Left renal pelvis (tissue), 4 donors: ENCODE results near the gene MAPT. TPM values are rescaled to one million over a fixed set of nuclear protein-coding genes. Genes with fewer than 3 reads are reported as not detected.

Source experiments
- DNase-seq, 4 donors: peaks; one replicate each; pipeline ENCODE4 v3.0.0-alpha.2; 2013; ENCODE audit warnings: low read depth in 4 of 4, low spot score in 3 of 4
- polyA plus RNA-seq, 4 donors: library from polyadenylated mRNA; unstranded; fragments of 120-200 nt; gene quantifications; one replicate each; pipeline ENCODE4 v1.2.1, GENCODE V29; 2013; ENCODE audit not compliant: insufficient read length in 4 of 4

The MAPT gene
- polyA plus RNA-seq, 4 donors, result 7.2 to 11.2 (median 8.2) TPM

- no peak for DNase-seq
Observed at GRCh38 chr17:45985447-45985846, 91.1 kb downstream of the MAPT start.

GRCh38 chr17:45986056-45986455, 91.7 kb downstream of the MAPT start:
- DNase-seq, result no peak

DNA sequence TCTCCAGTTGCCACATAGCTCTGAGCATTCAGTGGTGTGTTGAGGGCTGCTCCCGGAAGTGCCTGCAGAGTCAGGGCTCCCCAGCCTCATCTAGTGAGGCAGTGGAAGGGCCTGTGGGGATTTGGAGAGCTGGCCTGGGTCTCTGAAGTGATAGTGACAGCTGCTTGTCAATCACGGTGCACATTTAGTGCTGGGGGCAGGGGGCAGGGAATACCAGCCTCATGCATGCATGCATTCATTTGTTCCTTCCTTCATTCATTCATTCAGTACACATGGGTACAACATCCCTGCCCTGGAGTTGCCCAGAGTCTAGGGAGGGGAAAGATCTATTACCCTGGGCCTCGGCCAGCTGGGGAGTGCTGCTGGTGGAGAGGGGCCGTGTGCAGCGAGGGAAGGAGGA, 93.4 kb downstream of the MAPT start:
- no peak for DNase-seq

DNA sequence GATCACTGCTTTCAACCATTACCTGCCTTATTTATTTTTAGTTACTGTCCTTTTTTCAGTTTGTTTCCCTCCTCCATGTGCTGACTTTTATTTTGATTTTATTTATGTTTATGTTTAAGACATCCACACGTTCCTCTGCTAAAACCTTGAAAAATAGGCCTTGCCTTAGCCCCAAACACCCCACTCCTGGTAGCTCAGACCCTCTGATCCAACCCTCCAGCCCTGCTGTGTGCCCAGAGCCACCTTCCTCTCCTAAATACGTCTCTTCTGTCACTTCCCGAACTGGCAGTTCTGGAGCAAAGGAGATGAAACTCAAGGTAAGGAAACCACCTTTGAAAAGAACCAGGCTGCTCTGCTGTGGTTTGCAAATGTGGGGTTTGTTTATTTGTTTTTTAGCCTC, 95.4 kb downstream of the MAPT start:
- DNase-seq, result no peak

GRCh38 chr17:45990886-45991285, 96.5 kb downstream of the MAPT start:
- DNase-seq, result no peak

GRCh38 chr17:45991341-45991740, 97.0 kb downstream of the MAPT start:
- DNase-seq, result no peak

DNA sequence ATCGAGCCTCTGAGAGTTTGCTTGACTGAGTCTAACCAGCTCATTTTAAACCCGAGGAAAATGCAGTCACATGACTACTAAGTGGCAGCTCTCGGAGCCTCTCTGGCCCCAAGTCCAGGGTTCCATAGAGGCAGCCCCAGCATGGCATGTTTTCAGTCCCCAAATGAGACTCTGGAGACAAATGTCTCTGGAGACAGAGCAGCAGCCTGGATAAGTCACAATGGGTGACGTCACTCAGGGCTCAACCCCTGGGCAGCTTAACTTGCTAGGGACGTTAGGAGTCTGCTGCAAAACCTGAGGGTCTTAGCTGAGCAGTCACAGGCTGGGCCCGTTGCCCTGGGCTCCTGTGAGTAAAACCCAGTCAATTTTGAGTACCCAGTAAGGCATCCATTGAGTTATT, 97.8 kb downstream of the MAPT start:
- no peak for DNase-seq

- peak in 1 of 4 donors; percentile 7 for DNase-seq
Observed at GRCh38 chr17:45992904-45993303, 98.5 kb downstream of the MAPT start.

- no peak for DNase-seq
Observed at GRCh38 chr17:45993962-45994627, 99.7 kb downstream of the MAPT start.

DNA sequence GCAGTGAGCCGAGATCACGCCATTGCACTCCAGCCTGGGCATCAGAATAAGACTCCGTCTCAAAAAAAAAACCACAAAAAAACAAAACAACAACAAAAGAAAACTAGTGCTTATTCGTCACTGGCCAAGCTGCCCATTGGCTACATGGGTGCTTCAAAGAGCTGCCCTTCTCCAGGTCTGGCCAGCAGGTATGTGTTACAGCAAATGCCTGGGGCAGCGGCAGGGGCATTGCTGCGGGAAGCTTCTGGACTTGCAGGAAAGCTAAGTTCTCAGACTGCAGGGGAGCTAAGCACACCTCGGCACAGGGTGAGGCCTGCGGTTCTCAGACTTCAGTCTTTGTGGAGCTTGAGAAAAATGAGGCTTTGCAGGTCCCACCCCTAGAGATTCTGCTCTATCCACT, 100.6 kb downstream of the MAPT start:
- no peak for DNase-seq

DNA sequence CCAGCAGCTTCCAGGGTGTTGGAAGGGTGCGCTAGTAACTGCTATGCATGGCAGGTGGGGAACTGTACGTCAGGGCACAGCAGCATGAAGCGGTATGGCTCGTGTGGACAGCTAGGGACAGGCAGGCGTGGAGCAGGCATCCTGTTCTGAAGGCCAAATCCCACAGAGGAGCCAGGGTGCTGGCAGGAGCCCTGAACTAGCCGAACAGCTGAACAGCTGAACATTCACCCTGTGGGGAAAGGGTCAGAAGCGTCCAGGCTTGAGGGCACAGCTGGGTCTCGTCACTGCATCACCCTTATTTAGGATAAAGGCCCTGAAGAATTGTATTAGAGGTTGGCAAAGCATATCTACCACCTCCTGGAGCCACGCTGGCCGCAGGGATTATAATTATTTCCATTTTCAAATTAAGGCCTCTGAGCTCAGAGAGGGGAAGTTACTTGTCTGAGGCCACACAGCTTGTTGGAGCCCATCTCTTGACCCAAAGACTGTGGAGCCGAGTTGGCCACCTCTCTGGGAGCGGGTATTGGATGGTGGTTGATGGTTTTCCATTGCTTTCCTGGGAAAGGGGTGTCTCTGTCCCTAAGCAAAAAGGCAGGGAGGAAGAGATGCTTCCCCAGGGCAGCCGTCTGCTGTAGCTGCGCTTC, 101.4 kb downstream of the MAPT start:
- DNase-seq, result no peak

DNA sequence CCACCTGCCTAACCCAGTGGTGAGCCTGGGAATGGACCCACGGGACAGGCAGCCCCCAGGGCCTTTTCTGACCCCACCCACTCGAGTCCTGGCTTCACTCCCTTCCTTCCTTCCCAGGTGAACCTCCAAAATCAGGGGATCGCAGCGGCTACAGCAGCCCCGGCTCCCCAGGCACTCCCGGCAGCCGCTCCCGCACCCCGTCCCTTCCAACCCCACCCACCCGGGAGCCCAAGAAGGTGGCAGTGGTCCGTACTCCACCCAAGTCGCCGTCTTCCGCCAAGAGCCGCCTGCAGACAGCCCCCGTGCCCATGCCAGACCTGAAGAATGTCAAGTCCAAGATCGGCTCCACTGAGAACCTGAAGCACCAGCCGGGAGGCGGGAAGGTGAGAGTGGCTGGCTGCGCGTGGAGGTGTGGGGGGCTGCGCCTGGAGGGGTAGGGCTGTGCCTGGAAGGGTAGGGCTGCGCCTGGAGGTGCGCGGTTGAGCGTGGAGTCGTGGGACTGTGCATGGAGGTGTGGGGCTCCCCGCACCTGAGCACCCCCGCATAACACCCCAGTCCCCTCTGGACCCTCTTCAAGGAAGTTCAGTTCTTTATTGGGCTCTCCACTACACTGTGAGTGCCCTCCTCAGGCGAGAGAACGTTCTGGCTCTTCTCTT, 102.1 kb downstream of the MAPT start:
- DNase-seq, result no peak

DNA sequence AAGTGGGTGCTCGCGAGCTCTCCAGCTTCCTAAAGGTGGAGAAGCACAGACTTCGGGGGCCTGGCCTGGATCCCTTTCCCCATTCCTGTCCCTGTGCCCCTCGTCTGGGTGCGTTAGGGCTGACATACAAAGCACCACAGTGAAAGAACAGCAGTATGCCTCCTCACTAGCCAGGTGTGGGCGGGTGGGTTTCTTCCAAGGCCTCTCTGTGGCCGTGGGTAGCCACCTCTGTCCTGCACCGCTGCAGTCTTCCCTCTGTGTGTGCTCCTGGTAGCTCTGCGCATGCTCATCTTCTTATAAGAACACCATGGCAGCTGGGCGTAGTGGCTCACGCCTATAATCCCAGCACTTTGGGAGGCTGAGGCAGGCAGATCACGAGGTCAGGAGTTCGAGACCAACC, 102.8 kb downstream of the MAPT start:
- no peak for DNase-seq

DNA sequence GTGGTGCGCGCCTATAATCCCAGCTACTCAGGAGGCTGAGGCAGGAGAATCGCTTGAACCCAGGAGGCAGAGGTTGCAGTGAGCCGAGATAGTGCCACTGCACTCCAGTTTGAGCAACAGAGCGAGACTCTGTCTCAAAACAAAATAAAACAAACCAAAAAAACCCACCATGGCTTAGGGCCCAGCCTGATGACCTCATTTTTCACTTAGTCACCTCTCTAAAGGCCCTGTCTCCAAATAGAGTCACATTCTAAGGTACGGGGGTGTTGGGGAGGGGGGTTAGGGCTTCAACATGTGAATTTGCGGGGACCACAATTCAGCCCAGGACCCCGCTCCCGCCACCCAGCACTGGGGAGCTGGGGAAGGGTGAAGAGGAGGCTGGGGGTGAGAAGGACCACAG, 103.3 kb downstream of the MAPT start:
- no peak for DNase-seq

DNA sequence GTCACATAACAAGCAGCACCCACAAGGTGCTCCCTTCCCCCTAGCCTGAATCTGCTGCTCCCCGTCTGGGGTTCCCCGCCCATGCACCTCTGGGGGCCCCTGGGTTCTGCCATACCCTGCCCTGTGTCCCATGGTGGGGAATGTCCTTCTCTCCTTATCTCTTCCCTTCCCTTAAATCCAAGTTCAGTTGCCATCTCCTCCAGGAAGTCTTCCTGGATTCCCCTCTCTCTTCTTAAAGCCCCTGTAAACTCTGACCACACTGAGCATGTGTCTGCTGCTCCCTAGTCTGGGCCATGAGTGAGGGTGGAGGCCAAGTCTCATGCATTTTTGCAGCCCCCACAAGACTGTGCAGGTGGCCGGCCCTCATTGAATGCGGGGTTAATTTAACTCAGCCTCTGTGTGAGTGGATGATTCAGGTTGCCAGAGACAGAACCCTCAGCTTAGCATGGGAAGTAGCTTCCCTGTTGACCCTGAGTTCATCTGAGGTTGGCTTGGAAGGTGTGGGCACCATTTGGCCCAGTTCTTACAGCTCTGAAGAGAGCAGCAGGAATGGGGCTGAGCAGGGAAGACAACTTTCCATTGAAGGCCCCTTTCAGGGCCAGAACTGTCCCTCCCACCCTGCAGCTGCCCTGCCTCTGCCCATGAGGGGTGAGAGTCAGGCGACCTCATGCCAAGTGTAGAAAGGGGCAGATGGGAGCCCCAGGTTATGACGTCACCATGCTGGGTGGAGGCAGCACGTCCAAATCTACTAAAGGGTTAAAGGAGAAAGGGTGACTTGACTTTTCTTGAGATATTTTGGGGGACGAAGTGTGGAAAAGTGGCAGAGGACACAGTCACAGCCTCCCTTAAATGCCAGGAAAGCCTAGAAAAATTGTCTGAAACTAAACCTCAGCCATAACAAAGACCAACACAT, 104.9 kb downstream of the MAPT start, which contains the start of gene STH:
Gene STH, plus strand, starts transcription at position 264 of the 913 bp plus-strand sequence. Its CDS starts 30 bp downstream, at position 294.
- no peak for DNase-seq

DNA sequence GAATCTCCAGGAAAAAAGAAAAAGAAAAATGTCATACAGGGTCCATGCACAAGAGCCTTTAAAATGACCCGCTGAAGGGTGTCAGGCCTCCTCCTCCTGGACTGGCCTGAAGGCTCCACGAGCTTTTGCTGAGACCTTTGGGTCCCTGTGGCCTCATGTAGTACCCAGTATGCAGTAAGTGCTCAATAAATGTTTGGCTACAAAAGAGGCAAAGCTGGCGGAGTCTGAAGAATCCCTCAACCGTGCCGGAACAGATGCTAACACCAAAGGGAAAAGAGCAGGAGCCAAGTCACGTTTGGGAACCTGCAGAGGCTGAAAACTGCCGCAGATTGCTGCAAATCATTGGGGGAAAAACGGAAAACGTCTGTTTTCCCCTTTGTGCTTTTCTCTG, 105.5 kb downstream of the MAPT start:
- no peak for DNase-seq

GRCh38 chr17:46000292-46000691, 105.9 kb downstream of the MAPT start:
- no peak for DNase-seq

GRCh38 chr17:46000757-46001156, 106.4 kb downstream of the MAPT start:
- DNase-seq, result no peak

- DNase-seq, result no peak
Observed at GRCh38 chr17:46001390-46002310, 107.3 kb downstream of the MAPT start.
